ENCODE measurements around the gene GPANK1. TPM values are rescaled to one million over a fixed set of nuclear protein-coding genes. Genes with fewer than 3 reads are reported as not detected.
"Not testable (repeated sequence)": the region's sequence is repeated elsewhere in the genome, so short reads cannot be mapped to it uniquely, and the experiment has no call there.

Gene GPANK1
- polyA plus RNA-seq (ENCODE audit: insufficient read length in 3 of 3), result 10 to 100 TPM; 26.2 to 33.9 (median 33.8) TPM
- long read RNA-seq, donor 1, transcript GPANK1-203 (3 exons, 1,910 nt), result major isoform, 6 of 468 reads
- long read RNA-seq, donor 1, partial matches to known transcripts, result 454 of 468 reads
- long read RNA-seq, donor 1, other reads (novel, unspliced or antisense), result 8 of 468 reads
- long read RNA-seq, donor 2, partial matches to known transcripts, result 177 of 565 reads
- long read RNA-seq, donor 2, other reads (novel, unspliced or antisense), result 382 of 565 reads
- long read RNA-seq, donor 3, partial matches to known transcripts, result 154 of 407 reads
- long read RNA-seq, donor 3, other reads (novel, unspliced or antisense), result 252 of 407 reads
- long read RNA-seq, donor 4, transcript GPANK1-203 (3 exons, 1,910 nt), result major isoform, 6 of 52 reads
- long read RNA-seq, donor 4, partial matches to known transcripts, result 40 of 52 reads
- long read RNA-seq, donor 4, other reads (novel, unspliced or antisense), result 0 of 52 reads
- long read RNA-seq, donor 5, partial matches to known transcripts, result 5 of 6 reads
- long read RNA-seq, donor 5, other reads (novel, unspliced or antisense), result 0 of 6 reads
- long read RNA-seq, donor 6, partial matches to known transcripts, result 30 of 36 reads
- long read RNA-seq, donor 6, other reads (novel, unspliced or antisense), result 0 of 36 reads
- long read RNA-seq, donor 7, partial matches to known transcripts, result 32 of 36 reads
- long read RNA-seq, donor 7, other reads (novel, unspliced or antisense), result 0 of 36 reads
- long read RNA-seq, donor 8, partial matches to known transcripts, result 8 of 10 reads
- long read RNA-seq, donor 8, other reads (novel, unspliced or antisense), result 0 of 10 reads
- long read RNA-seq, donor 9, transcript GPANK1-203 (3 exons, 1,910 nt), result major isoform, 5 of 39 reads
- long read RNA-seq, donor 9, partial matches to known transcripts, result 30 of 39 reads
- long read RNA-seq, donor 9, other reads (novel, unspliced or antisense), result 0 of 39 reads
- long read RNA-seq, donor 10, partial matches to known transcripts, result 12 of 15 reads
- long read RNA-seq, donor 10, other reads (novel, unspliced or antisense), result 0 of 15 reads
- long read RNA-seq, donor 11, partial matches to known transcripts, result 19 of 21 reads
- long read RNA-seq, donor 11, other reads (novel, unspliced or antisense), result 0 of 21 reads
- long read RNA-seq, donor 12, transcript GPANK1-203 (3 exons, 1,910 nt), result major isoform, 6 of 504 reads
- long read RNA-seq, donor 12, partial matches to known transcripts, result 473 of 504 reads
- long read RNA-seq, donor 12, other reads (novel, unspliced or antisense), result 20 of 504 reads
- long read RNA-seq, donor 13, partial matches to known transcripts, result 7 of 8 reads
- long read RNA-seq, donor 13, other reads (novel, unspliced or antisense), result 0 of 8 reads
- long read RNA-seq, donor 14, partial matches to known transcripts, result 61 of 65 reads
- long read RNA-seq, donor 14, other reads (novel, unspliced or antisense), result 0 of 65 reads
- long read RNA-seq, donor 15, transcript GPANK1-203 (3 exons, 1,910 nt), result major isoform, 5 of 42 reads
- long read RNA-seq, donor 15, partial matches to known transcripts, result 37 of 42 reads
- long read RNA-seq, donor 15, other reads (novel, unspliced or antisense), result 0 of 42 reads
- long read RNA-seq, donor 16, partial matches to known transcripts, result 484 of 494 reads
- long read RNA-seq, donor 16, other reads (novel, unspliced or antisense), result 7 of 494 reads

DNA sequence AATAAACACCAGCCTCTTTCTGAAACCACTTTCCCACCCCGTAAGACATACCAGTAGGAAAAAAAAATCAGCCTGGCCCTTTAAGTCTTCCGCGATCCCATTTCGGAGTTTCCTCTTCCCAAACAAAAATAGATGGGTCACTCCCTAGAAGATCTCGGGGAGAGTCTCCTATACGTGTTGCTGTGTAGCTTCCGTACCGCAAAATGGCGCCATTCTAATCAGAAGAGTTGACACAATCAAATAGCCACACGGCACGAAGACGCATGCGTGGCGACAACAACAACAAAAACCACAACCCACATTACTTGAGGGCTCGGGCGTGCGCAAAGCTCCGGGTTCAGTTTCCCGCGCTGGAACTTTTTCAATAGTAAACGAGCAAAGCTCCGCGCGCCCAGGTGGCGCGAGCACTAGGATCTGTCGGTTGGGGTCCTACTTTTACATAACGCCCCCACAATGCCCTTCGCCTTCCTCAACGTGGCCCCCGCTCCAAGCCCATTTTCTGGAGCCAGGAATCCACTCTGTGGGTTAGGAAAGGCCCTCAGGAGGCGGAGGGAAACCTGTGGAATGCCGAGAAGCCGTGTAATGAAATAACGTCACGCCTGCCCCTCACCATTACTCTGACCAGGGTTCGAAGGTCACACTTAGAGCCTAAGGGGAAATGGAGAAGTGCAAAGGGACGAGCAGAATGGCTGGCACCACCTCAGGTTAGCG lies at the start of gene GPANK1:
Gene GPANK1, minus strand, starts transcription at position 208 of the 711 bp plus-strand sequence. CDS start 519 bp downstream, outside the sequence.
- peak; percentile 95 for DNase-seq

DNA sequence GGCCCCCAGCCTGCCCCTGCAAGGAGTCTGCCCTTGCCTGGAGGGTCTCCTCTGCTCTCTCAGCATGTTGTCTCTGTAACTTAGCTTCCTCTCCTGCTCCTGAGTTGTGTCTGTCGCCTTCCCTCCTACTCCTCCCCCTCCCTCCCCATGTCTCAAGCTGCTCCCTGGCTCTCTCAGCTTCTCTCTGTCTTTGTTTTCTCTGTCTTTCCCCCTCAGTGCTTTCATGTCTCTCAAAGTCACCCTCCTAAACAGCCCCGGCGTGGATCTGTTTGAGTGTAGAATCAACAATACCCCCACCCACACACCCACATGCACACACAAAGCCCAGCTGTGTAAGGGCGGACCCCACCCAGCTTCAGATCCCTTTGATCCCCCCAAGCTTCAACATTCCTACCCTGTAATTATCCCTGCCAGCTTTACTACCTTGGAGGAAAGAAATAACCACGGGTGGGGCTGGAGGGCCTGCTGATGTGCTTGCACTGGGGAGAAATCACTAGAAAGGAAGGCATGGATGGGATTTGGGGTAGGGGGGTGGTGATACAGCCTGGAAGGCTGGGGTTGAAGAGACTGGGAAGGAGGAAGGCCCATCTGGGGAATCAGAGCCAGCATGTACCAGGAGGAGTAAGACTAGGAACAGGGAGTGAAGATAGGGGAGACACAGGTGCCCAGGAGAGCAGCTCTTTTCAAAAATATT lies 49.3 kb upstream of the GPANK1 start:
- peak; percentile 56 for DNase-seq

DNA sequence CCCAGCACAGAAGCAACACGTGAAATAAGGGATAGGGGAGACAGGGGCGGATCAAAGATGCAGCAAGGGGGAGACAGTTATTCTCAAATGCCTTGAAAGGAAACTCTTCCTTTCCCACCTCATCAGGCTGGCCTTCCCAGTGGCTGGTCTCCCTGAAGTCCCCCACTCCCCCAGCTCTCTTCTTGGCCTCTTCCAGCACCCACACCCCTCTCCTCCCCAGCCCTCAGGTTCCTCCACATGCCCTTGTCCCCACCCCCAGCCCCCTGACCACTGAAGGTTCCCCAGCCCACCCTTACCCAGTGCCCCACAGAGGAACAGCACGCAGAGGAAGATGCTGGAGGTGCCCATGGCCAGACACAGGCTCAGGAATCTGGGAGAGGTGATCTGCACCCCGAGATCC lies 48.7 kb upstream of the GPANK1 start:
- no peak for DNase-seq

DNA sequence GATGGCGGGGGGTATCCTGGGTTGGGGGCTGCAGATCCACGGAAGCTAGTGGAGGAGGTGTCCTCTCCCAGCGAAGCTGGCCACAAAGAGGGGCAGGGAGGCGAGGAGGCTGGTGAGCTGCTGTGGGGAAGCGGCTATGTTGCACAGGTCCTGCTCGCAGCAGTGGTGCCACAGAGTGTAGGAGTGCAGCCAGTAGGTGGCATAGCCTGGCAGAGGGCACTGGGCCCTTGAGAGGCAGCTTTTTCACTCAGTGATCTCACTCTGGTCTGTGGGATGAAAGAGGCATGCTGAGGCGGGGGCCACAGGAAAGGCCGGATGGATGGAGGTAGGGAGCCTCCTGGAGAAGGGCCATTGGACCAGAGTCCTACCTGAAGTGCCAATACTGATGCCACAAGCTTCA lies 47.5 kb upstream of the GPANK1 start:
- no peak for DNase-seq

DNA sequence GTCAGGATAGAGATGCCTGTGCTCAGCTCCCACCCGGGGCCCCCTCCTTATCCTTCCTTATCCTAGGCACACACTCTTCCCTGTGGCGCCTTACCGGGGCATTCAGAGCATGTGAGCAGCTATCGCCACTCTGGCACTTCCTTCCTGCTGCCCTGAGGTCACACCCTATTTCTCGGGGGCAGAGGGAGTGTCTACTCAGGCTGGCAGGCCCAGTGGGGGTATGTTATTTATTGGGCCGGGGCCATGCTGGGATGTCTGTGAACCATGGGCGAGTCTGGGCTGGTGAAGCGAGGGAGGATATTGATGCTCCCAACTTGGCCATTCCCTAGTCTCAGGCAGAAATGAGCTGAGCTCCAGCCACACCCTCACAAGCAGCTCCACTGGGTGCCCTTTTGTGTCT lies 46.4 kb upstream of the GPANK1 start:
- no peak for DNase-seq

DNA sequence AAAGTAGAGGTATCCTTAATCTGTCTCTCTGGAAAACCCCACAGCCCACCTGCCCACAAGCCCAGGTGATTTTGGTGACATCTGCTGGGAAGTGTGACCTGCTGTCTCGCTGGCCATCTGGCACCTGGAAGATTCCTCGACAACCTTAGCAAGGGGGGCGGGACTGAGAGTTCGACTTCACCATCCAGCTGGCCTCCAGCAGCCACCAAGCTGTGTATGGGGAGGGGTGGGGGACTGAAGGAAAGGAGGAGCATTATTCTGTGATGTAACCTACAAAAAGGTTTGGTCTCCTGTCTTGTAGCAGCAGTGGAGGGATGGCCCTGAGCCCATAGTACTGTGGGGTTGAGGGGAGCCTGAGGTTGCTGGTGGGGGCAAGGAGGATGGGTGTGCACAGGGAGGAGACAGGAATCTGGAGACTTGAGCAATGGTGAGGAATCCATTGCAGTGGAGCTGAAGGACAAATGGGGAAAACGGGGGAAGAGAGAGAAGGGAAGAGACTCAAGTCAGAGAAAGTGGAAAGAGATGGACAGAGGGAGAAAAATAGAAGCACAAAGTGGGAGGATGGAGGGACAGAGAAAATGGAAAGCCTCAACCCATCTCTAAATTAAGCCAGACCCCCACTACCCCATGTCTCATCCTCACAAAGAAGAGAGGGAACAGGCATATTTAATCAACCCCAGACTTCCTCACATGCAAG lies 45.9 kb upstream of the GPANK1 start:
- DNase-seq, result no peak

DNA sequence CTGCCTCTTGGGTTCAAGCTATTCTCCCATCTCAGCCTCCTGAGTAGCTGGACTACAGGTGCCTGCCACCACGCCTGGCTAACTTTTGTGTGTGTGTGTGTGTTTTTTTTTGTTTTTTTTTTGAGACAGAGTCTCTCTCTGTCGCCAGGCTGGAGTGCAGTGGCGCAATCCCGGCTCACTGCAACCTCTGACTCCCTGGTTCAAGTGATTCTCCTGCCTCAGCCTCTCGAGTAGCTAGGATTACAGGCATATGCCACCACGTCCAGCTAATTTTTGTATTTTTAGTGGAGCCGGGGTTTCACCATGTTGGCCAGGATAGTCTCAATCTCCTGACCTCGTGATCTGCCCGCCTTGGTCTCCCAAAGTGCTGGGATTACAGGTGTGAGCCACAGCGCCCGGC lies 44.4 kb upstream of the GPANK1 start:
- not testable (repeated sequence) for DNase-seq

DNA sequence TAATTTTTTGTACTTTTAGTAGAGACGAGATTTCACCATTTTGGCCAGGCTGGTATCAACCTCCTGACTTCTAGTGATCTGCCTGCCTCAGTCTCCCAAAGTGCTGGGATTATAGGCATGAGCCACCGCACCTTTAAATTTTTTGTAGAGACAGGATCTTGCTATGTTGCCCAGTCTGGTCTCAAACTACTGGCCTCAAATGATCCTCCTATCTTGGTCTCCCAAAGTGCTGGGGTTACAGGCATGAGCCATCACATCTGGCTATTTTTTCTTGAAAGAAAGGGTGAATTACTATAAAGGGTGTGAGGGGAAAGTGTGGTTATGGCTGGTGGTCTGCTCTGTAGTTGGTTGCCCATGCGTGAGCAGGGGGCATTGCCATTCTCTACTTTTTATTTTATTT lies 43.4 kb upstream of the GPANK1 start:
- no peak for DNase-seq

DNA sequence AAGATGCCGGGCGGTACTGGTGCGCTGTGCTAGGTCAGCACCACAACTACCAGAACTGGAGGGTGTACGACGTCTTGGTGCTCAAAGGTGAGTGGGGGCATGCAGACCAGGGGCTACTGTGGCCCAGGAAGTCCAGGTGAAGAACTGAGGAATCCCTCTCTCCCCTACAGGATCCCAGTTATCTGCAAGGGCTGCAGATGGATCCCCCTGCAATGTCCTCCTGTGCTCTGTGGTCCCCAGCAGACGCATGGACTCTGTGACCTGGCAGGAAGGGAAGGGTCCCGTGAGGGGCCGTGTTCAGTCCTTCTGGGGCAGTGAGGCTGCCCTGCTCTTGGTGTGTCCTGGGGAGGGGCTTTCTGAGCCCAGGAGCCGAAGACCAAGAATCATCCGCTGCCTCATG lies 42.9 kb upstream of the GPANK1 start:
- DNase-seq, result no peak

DNA sequence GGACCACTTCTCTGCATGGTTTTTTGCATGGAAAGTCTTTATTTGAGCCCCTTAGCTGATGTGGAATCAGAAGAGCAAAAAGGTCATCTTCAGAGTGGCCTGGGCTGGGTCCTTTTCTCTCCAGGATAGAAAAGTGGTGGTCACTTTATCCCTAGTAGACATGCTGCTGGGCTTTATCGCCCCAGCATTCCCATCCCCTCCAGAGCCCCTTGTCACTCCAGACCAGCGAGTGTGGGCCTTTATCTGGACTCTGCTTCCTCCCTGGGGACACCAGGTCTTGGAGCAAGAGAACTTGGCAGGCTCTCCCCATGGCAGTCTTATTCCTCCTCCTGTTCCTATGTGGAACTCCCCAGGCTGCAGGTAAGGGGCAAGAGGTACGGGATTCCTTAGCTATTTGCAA lies 41.8 kb upstream of the GPANK1 start, which contains the start of gene LY6G6F:
Gene LY6G6F, plus strand, starts transcription at position 268 of the 400 bp plus-strand sequence. Its CDS starts 41 bp downstream, at position 309.
- DNase-seq, result no peak

DNA sequence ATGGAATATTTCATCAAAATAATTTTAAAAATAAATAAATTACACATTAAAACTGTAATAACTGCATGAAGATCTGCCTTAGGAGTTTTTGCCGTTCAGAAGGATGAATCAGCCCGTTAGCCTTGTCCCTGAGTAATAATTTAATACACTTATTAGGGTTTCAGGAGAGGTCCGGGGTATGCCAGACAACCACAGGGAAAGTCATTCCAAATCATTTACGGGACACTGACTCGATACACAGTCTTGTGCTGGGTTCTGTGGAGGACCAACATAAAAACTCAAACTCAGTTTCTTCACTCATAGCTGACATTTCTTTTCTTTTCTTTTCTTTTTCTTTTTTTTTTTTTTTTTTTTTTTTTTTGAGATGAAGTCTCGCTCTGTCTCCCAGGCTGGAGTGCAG lies 41.1 kb upstream of the GPANK1 start:
- DNase-seq, result no peak

DNA sequence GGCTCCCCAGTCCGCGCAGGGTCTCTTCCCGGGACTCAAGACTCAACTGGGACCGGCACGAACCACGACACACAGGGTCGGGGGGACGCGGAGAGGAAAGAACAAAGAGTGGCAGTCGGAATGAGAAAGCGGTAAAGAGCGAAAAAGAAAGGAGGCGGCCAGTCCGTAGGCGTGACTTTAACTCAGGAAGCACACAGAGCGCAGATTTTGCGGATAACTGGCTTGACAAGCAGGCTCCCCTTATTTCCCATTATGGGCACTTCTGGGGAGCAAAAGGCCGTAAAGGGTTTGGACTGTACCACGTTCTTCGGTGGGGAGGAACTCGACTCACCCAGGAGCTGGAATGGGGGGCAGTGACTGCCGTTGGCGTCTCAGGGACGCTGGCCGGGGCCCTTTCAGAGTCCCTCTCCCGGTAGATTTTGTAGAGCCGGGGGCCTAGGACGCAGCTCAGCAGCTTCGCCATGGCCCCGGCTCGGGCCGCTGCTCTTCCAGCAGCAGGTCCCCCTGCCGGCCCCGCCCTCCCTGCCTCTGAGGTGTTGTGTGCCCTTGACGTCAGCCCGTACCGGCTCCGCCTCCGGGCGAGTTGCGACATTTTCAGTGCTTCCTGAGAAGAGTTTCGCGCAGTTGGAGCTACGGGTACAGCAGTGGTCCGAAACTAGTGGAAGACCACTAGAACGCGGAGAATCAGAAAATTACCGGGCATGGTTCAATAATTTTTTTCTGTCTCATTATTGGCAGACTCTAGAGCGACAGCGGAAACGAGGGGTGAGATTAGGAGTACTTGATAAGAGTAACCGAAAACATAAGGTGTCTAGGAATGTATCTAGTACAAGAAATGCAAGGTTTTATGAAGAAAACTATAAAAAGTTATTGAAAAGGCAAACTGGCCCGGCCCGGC lies 38.3 kb upstream of the GPANK1 start, which contains the start of gene ABHD16A:
Gene ABHD16A, minus strand, starts transcription at position 506 of the 898 bp plus-strand sequence. Its CDS starts 43 bp downstream, at position 463.
- DNase-seq, result peak; percentile 99

DNA sequence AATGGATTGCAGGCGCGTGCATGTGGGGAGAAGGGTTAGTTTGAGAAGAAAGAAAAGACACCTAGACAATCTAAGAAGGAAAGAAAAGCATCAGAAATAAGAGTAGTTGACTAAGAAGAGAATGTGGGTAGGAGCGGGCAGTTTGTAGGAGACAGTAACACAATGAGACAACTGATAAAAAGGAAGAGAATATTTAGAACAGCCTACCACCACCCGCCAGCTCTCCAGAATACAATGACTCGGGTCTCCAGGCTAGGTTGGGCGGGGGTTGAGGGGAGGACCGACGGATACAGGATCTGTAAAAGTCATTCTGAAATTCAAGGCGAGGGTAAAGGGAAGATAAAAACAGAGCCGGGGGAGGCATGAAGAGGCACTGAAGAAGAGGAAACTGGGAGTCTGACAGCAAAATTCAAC lies 37.6 kb upstream of the GPANK1 start:
- DNase-seq, result no peak

DNA sequence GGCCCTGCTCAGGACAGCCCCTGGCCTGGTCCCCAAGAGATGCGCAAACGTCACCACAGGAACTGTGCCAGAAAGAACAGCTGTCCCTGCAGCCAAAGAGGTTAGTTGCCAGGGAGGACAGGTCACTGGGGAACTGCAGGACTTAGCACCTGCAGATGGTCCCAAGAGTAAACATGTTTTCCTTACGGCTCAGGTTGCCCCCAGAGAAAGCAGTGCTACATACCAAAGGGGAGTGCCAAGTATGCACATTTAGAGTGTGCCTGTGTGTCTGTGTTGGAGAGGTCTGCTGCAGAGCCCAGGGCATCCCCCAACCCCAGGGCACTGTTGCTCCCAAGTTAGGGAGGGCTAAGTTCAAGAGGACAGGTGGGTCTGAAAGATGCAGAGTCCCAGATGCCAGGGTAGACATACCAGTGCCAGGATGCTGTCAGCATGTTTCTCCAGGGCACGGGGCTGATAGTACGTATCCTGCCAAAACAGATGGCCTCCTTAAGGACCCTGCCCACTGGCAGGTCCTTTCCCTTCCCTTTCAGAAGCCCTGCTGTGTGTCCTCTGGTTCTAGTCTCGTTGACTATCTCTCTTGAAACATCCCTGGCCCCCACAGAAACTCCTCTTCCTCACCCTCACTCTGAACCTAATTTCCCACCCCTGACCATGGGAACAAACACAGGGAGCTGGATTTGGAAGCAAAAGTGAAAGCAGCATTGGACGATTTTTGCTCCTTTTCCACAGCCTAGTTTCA lies 37.0 kb upstream of the GPANK1 start:
- DNase-seq, result no peak

DNA sequence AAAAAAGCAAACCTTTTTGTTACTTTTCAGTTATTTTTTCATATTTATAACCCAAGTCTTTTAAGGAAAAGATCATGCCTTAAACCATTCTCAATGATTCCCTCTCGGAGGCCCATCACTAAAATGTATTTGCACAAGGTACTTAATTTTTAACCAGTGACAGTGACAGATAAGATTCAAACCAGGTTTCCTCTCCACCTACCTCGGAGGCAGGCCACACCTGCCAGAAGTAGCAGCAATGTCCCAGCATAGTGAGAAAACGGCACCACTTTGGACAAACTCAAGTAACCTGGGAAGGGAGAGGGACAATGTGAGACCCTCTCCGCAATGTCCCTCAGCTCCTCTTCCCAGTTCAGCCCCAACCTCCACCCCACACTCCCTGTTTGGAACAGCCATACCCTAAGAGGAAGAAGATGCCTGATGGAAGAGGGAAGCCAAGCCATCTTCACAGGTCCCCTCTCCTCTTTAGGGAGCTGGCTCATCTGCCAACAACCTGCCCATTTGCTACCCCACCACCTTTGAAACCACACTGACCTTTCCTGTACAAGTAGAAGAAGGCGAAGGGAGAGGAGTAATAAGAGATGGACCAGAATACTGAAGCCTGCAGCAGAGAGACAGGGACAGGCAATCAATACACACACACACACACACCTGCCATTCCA lies 36.1 kb upstream of the GPANK1 start:
- DNase-seq, result no peak

DNA sequence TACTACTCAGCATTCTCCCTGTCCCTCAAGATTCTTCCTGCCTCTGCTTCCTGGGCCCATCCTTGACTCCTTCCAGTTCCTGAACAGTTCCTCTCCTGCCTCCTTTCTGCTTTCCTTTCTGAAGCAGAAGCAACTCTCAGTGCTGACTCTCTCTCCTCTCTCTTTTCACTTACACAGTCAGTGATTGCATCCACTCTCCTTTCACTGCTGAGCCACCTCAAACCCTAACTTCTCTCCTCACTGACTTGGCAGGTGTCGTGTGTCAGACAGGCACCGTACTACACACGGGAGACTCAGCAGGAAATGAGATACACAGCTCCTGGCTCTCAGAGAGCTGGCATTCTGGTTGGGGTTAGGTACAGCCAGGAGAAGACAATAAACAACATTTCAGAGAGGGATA lies 32.8 kb upstream of the GPANK1 start:
- DNase-seq, result no peak
